Epithelial cell of prostate (primary cell): ENCODE measurements around the gene ATP4B.

Experiments
- DNase-seq: peaks from one replicate; pipeline ENCODE4 v3.0.0-alpha.2; 2011; ENCODE audit warnings: low read depth, low spot score
- H3K27ac ChIP-seq: fragments of 450-650 bp; 2 replicates; pipeline ENCODE4 v1.5.1; 2017; ENCODE audit warnings: mild to moderate bottlenecking

ATP4B gene

GRCh38 chr13:113656831-113657671 is 947 bp downstream of the ATP4B start:
- no peak overlapping the region for H3K27ac ChIP-seq
- DNase-seq, result no peak

DNA sequence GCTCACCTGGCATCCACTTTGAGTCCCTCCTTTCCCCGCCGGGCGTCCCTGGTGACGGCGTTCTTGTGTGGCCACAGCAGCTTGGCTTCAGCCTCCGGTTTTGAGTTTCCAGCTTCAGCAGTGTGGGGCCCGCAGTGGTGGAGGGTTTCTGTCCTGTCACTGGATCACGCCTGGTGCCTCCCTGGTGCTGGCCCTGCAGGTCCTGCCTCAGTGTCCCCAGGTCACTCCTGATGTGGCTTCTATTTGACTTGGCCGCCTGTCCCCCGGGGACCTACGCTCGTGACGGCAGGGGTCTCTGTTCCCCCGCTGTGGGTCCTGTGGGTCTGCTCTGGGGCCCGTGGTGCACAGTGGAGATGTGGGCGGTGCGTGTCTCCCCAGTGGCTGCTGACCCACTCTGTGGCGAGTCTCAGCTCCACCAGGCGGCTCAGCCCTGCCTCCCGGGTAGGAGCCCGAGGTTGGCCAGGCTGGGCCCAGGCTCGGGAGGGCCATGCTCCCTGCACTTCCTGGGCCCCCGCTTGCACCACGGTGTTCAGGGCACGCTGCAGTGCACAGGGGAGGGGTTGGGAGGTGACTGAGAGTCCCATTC is 1.9 kb downstream of the ATP4B start:
- DNase-seq, result no peak
- H3K27ac ChIP-seq, result no peak overlapping the region

DNA sequence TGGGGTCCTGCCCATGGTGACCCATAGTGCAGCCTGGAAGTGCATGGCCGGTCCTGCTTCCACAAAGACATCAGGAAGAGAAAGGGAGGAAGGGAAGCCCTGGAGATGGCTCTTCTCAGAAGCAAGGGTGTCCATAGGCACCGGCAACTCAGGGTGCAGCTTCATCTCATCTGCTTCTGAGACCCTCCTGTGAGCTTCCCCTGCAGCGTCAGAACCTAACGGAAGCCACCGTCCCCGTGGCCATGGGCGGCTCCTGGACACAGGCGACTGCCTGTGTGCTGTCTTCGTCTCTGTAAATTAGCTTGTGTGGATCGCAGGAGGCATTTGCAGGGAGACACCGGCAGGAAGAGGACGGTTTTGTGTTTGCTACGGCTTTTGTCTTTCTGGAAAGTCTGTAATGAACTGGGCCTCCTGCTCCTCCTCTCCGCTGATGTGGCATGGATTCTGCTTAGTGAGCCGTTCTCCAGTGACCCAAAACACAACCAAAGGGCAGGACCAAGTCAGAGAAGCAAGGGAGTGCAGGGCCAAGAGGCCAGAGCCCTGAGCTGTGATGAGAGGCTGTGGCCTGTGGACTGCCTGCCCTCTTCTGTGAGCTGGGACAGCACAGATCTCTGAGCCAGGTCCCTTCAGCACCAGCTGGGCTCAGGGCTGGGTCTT is 2.5 kb downstream of the ATP4B start:
- no peak overlapping the region for H3K27ac ChIP-seq
- DNase-seq, result no peak

DNA sequence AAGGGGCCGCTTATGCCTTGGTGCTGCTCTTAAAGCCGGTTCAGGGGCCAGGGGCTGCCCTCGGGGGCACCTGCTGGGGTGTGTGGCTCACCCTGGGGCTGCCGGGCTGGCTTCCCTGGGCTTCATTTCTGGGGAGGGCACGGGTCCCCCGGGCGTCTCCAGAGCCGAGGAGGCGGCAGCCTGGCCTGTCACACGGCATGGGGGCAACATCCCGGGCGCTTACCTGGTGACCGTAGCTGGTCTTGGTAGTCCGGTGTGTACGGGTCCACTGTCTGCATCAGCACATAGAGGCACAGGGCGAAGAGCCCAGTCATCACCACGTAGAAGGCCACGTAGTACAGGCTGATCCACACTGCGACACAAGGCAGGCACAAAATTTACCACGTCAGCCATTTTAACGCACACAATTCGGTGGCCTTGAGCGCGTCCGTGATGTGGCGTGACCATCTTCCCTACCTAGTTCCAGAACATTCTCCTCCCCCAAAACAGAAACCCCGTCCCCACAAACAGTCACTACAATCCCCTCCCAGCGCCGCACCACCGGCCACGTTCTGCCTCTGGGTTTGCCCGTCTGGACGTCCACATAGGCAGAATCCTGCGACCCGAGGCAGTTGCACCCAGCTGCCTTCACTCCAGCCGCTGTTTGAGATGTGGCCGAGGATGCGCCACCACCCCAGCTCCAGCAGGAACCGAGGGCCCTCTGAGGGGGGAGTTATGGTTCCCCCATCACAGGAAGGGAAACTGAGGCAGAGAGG is 3.2 kb downstream of the ATP4B start:
- H3K27ac ChIP-seq, result no peak overlapping the region
- DNase-seq, result no peak

DNA sequence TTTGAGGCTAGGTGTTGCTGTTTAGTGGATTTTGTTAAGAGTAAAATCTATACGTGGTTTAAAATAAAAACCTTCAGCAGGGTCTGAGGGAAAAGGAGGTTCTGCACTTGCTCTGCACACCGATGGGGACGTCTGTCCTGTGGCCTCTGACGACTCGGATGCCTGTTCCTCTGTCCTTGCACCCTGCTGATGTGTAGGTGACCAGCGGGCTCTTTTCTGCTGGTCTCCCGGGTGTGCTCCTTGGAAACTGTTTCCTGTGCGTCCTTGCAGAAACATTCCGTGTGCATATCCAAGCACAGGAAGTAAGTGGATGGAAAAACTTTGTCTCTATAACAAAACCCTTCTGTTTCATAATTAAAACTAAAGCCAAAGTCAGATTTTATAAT is 3.8 kb downstream of the ATP4B start:
- H3K27ac ChIP-seq, result no peak overlapping the region
- no peak for DNase-seq

GRCh38 chr13:113653264-113654174 is 4.5 kb downstream of the ATP4B start:
- H3K27ac ChIP-seq, result no peak overlapping the region
- no peak for DNase-seq

- DNase-seq, result no peak
- no peak overlapping the region for H3K27ac ChIP-seq
Observed at GRCh38 chr13:113652404-113653263, 5.4 kb downstream of the ATP4B start.

GRCh38 chr13:113651511-113652403 is 6.2 kb downstream of the ATP4B start:
- no peak for DNase-seq
- no peak overlapping the region for H3K27ac ChIP-seq

- DNase-seq, result no peak
- H3K27ac ChIP-seq, result no peak overlapping the region
Observed at GRCh38 chr13:113650731-113651148, 7.3 kb downstream of the ATP4B start.

GRCh38 chr13:113650275-113650674 is 7.7 kb downstream of the ATP4B start:
- no peak for DNase-seq
- H3K27ac ChIP-seq, result no peak overlapping the region

DNA sequence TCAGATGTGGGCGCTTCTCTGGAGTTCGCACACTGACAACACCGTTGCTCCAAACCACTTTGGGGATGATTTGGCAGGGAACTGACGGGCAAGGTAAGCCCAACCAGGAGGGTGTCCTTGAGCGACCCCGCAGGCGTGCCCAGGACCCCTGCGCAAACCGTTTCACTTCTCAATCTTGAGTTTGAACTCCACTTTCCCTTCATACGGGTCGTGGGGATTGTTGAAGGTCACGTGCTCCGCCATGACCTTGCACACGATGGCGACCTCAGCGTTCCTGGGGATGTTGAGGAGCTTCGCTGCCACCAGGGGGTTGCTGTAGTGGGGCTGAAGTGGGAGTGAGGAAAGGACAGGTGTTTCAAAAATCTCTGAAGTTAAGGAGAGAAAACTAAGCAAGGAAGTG is 8.8 kb downstream of the ATP4B start:
- H3K27ac ChIP-seq, result no peak overlapping the region
- DNase-seq, result no peak

DNA sequence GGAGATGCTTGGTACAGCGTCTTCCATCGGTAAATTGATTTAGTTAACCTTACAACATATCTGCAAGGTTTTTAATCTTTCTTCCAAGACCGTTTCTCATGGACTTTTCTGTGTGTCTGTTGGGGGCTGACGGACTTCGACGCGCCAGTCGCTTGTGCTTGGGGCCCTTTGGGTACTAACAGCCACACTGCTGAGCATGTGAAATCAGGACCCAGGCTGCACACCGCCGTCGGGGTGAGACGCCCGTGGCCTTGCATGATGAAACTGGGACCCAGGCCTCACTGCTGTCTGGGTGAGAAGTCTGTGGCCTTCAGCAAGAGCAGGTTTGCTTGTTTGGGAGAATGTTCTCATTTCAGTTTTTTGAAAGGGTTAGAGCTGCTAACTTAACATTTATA is 9.8 kb downstream of the ATP4B start:
- no peak overlapping the region for H3K27ac ChIP-seq
- no peak for DNase-seq

DNA sequence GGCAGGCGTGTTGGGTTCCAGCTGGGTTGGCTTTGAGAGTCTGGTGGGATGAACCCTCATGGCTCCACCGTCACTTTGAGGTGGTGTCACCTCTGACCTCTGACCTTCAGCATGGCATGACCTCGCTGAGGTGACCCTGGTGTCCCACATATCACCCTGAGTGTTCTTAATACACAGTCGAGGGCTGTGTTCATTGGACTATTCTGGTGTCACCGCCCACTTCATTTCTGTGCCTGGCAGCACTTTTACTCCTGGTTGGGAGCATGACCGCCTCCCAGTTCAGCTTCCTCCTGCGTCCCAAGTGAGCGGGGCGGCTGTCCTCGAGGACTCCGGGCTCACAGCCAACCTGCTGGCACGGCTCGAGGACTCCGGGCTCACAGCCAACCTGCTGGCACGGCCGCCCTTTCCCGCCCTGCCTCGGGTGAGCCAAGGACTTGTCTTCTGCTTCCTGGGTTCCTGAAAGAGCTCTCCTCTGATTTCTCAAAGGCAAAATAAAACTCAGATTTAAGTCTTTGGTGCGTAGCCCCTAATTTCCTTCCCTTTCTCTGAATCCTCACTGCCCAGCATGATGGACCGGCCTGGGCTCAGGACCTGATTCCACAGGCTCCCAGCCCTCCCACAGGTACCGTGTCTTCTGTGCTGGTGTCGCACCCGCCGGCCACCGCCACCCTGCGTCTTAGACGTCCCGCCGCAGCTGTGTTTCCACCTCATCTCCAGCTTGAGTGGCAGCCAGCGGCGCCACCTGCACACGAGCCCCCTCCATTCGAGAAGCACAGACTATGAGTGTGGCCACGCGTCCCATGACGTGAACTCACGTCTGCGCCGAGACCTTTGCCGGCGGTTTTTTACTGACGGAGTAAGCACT is 10.4 kb downstream of the ATP4B start:
- H3K27ac ChIP-seq, result no peak overlapping the region
- peak; percentile 22 for DNase-seq

- no peak overlapping the region for H3K27ac ChIP-seq
- no peak for DNase-seq
Observed at GRCh38 chr13:113646921-113647340, 11.1 kb downstream of the ATP4B start.

- no peak for DNase-seq
Observed at GRCh38 chr13:113646376-113646775, 11.6 kb downstream of the ATP4B start.

DNA sequence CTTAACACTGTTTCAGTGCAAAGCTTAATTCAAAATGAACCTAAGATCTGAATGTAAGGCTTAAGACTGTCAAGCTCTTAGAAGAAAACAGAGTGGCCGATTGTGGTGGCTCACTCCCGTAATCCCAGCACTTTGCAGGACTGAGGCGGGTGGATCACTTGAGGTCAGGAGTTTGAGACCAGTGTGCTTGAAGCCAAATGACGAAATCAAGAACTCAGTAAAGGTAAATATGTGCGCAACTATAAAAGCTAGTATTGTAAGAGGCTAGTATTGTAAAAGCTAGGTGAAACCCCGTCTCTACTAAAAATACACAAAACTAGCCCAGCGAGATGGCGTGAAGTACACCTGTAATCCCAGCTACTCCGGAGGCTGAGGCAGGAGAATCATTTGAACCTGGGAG is 12.7 kb downstream of the ATP4B start:
- no peak overlapping the region for H3K27ac ChIP-seq
- DNase-seq, result no peak

More at GRCh38 chr13:113646376-113646775, 11.6 kb downstream of the ATP4B start:
- H3K27ac ChIP-seq, result no peak overlapping the region

DNA sequence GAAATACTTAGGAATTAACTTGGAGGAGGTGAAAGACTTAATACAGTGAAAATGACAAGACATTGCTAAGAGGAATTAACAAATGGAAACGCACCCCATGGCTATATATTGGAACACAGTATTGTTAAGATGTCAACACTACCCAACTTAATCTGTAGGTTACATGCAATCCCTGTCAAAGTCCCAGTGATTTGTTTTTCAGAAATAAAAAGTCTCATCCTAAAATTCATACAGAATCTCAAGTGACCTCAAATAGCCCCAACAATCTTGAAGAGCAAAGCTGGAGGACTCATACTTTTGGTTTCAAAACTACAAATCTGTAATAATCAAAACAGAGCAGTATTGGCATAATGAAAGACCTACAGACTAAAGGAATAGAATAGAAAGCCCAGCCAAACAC is 13.2 kb downstream of the ATP4B start:
- DNase-seq, result no peak
- no peak overlapping the region for H3K27ac ChIP-seq
